Prostate gland (tissue), 2 donors: ENCODE results near the gene RYR3.

Experiments
- POLR2A ChIP-seq: fragments of 450-650 bp; IDR thresholded peaks from one replicate; pipeline ENCODE4 v1.6.1; 2016; ENCODE audit warnings: antibody characterized with exemption, mild to moderate bottlenecking
- TF ChIP-seq, protein P1 (sequence below), 4 experiments: fragments of 200-600 bp in 2 of 4; fragments of 450-650 bp in 2 of 4; sonication (generic) in 2 of 4; IDR thresholded peaks; 1 replicate in 3 of 4; 2 replicates in 1 of 4; pipeline ENCODE4 v1.5.1; 2016 to 2019; ENCODE audit warnings: antibody characterized with exemption in 4 of 4, mild to moderate bottlenecking in 2 of 4, moderate library complexity in 2 of 4

GRCh38 chr15:33874156-33874555 is 563.4 kb downstream of the RYR3 start:
- TF ChIP-seq, protein P1, sequence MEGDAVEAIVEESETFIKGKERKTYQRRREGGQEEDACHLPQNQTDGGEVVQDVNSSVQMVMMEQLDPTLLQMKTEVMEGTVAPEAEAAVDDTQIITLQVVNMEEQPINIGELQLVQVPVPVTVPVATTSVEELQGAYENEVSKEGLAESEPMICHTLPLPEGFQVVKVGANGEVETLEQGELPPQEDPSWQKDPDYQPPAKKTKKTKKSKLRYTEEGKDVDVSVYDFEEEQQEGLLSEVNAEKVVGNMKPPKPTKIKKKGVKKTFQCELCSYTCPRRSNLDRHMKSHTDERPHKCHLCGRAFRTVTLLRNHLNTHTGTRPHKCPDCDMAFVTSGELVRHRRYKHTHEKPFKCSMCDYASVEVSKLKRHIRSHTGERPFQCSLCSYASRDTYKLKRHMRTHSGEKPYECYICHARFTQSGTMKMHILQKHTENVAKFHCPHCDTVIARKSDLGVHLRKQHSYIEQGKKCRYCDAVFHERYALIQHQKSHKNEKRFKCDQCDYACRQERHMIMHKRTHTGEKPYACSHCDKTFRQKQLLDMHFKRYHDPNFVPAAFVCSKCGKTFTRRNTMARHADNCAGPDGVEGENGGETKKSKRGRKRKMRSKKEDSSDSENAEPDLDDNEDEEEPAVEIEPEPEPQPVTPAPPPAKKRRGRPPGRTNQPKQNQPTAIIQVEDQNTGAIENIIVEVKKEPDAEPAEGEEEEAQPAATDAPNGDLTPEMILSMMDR (IDR thresholded peaks at IDR 0.05): no peak
- no peak for TF ChIP-seq POLR2A
